ENCODE measurements around the gene SLC22A17. TPM values are rescaled to one million over a fixed set of nuclear protein-coding genes. Genes with fewer than 3 reads are reported as not detected.

Gene SLC22A17
- total and polyA plus RNA-seq, 10 of the 15 experiments (the other 5 are each of a cell fraction or from before 2014, with no cell fraction given) = not detected

- TF ChIP-seq, protein P1, sequence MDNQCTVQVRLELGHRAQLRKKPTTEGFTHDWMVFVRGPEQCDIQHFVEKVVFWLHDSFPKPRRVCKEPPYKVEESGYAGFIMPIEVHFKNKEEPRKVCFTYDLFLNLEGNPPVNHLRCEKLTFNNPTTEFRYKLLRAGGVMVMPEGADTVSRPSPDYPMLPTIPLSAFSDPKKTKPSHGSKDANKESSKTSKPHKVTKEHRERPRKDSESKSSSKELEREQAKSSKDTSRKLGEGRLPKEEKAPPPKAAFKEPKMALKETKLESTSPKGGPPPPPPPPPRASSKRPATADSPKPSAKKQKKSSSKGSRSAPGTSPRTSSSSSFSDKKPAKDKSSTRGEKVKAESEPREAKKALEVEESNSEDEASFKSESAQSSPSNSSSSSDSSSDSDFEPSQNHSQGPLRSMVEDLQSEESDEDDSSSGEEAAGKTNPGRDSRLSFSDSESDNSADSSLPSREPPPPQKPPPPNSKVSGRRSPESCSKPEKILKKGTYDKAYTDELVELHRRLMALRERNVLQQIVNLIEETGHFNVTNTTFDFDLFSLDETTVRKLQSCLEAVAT (IDR thresholded peaks at IDR 0.05) = no peak
- no peak for TF ChIP-seq RBBP5 (conservative IDR thresholded peaks at IDR 0.05)
- TF ChIP-seq SREBF2 (IDR thresholded peaks at IDR 0.05; ENCODE audit: low read length) = no peak
- 0 out of 2 replicates have a peak, but pooled peaks have one; percentile 7 for TF ChIP-seq TCF12 (IDR thresholded peaks at IDR 0.05; ENCODE audit: low read depth, low read length)
- no peak for TF ChIP-seq FOS (IDR thresholded peaks at IDR 0.05; ENCODE audit: borderline replicate concordance, extremely low read depth, insufficient read length)
- TF ChIP-seq ATF3 (IDR thresholded peaks at IDR 0.05; ENCODE audit: borderline replicate concordance, extremely low read depth, low read depth, low read length) = no peak
- peak; percentile 84; the same call in 1 of the 2 replicates for TF ChIP-seq MAX (IDR thresholded peaks at IDR 0.05; ENCODE audit: low read depth, low read length)
- TF ChIP-seq IRF5 (IDR thresholded peaks at IDR 0.05; ENCODE audit: borderline replicate concordance) = no peak
- TF ChIP-seq, protein P2, sequence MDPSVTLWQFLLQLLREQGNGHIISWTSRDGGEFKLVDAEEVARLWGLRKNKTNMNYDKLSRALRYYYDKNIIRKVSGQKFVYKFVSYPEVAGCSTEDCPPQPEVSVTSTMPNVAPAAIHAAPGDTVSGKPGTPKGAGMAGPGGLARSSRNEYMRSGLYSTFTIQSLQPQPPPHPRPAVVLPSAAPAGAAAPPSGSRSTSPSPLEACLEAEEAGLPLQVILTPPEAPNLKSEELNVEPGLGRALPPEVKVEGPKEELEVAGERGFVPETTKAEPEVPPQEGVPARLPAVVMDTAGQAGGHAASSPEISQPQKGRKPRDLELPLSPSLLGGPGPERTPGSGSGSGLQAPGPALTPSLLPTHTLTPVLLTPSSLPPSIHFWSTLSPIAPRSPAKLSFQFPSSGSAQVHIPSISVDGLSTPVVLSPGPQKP (IDR thresholded peaks at IDR 0.05; ENCODE audit: low read depth, low read length) = no peak
- peak; percentile 93 for TF ChIP-seq RB1 (IDR thresholded peaks at IDR 0.05; ENCODE audit: borderline replicate concordance)
- TF ChIP-seq, protein P3, sequence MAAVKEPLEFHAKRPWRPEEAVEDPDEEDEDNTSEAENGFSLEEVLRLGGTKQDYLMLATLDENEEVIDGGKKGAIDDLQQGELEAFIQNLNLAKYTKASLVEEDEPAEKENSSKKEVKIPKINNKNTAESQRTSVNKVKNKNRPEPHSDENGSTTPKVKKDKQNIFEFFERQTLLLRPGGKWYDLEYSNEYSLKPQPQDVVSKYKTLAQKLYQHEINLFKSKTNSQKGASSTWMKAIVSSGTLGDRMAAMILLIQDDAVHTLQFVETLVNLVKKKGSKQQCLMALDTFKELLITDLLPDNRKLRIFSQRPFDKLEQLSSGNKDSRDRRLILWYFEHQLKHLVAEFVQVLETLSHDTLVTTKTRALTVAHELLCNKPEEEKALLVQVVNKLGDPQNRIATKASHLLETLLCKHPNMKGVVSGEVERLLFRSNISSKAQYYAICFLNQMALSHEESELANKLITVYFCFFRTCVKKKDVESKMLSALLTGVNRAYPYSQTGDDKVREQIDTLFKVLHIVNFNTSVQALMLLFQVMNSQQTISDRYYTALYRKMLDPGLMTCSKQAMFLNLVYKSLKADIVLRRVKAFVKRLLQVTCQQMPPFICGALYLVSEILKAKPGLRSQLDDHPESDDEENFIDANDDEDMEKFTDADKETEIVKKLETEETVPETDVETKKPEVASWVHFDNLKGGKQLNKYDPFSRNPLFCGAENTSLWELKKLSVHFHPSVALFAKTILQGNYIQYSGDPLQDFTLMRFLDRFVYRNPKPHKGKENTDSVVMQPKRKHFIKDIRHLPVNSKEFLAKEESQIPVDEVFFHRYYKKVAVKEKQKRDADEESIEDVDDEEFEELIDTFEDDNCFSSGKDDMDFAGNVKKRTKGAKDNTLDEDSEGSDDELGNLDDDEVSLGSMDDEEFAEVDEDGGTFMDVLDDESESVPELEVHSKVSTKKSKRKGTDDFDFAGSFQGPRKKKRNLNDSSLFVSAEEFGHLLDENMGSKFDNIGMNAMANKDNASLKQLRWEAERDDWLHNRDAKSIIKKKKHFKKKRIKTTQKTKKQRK (IDR thresholded peaks at IDR 0.05; ENCODE audit: low read depth, low read length) = no peak
- TF ChIP-seq TCF7 (IDR thresholded peaks at IDR 0.05; ENCODE audit: borderline replicate concordance) = no peak
- TF ChIP-seq ZSCAN29 (IDR thresholded peaks at IDR 0.05) = no peak
- TF ChIP-seq, protein P4, sequence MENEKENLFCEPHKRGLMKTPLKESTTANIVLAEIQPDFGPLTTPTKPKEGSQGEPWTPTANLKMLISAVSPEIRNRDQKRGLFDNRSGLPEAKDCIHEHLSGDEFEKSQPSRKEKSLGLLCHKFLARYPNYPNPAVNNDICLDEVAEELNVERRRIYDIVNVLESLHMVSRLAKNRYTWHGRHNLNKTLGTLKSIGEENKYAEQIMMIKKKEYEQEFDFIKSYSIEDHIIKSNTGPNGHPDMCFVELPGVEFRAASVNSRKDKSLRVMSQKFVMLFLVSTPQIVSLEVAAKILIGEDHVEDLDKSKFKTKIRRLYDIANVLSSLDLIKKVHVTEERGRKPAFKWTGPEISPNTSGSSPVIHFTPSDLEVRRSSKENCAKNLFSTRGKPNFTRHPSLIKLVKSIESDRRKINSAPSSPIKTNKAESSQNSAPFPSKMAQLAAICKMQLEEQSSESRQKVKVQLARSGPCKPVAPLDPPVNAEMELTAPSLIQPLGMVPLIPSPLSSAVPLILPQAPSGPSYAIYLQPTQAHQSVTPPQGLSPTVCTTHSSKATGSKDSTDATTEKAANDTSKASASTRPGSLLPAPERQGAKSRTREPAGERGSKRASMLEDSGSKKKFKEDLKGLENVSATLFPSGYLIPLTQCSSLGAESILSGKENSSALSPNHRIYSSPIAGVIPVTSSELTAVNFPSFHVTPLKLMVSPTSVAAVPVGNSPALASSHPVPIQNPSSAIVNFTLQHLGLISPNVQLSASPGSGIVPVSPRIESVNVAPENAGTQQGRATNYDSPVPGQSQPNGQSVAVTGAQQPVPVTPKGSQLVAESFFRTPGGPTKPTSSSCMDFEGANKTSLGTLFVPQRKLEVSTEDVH (IDR thresholded peaks at IDR 0.05; ENCODE audit: low read depth, partially characterized antibody) = no peak
- no peak for TF ChIP-seq SPI1 (IDR thresholded peaks at IDR 0.05; ENCODE audit: borderline replicate concordance, insufficient read depth, low read depth, low read length)
These were observed 51.3 kb downstream of the SLC22A17 start (continued) for GRCh38 chr14:23301288-23301968.
